Measurements from ENCODE around the gene SCEL. TPM values are rescaled to one million over a fixed set of nuclear protein-coding genes. Genes with fewer than 3 reads are reported as not detected.

Gene SCEL
- total RNA-seq, 4 donors from 2014 or later = not detected

DNA sequence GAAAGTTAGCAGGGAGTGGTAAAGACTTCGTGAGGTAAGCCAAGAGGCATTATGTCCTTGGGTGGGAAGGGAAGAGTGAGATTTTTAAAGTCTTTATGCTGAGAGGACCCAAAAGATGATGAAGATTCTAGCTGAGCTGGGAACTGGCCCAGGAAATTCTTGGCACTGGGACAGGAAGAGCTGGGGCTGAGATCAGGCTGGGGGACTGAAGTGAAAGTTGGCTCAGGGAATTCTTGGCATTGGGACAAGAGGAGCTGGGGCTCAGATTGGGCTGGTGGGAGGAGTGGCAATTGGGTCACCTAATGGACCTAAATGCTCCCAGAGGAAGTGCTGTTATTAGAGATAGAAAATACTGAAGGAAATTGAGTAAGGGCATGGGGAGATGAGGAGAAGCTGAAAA is 8.8 kb downstream of the SCEL start:
- Histone ChIP-seq H3K27ac (no peak overlapping the region), H3K36me3 (no peaks in the 10 kb centered on the region), H3K4me3 (no peak overlapping the region), H3K27me3 (no peaks in the 10 kb centered on the region), H3K9me3 (no peaks in the 10 kb centered on the region), H3K4me1 (peaks cover 0 to 5% of the 10 kb centered on the region in 2 donors)
- in situ Hi-C loops (cut with MboI; ENCODE audit: low sequenced_read_pairs in 4 of 4) (no loop called here), intact Hi-C loops (cut with DNase I; ENCODE audit: low total_unique reads) (no loop called here)
- DNase-seq (peak; percentile 7 to 40), ATAC-seq (peak; percentile 50 to 70)
- TF ChIP-seq, protein P1, sequence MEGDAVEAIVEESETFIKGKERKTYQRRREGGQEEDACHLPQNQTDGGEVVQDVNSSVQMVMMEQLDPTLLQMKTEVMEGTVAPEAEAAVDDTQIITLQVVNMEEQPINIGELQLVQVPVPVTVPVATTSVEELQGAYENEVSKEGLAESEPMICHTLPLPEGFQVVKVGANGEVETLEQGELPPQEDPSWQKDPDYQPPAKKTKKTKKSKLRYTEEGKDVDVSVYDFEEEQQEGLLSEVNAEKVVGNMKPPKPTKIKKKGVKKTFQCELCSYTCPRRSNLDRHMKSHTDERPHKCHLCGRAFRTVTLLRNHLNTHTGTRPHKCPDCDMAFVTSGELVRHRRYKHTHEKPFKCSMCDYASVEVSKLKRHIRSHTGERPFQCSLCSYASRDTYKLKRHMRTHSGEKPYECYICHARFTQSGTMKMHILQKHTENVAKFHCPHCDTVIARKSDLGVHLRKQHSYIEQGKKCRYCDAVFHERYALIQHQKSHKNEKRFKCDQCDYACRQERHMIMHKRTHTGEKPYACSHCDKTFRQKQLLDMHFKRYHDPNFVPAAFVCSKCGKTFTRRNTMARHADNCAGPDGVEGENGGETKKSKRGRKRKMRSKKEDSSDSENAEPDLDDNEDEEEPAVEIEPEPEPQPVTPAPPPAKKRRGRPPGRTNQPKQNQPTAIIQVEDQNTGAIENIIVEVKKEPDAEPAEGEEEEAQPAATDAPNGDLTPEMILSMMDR (IDR thresholded peaks at IDR 0.05 in 4 of 5, conservative IDR thresholded peaks at IDR 0.05 in 1 of 5) = no peak
- TF ChIP-seq POLR2A (IDR thresholded peaks at IDR 0.05) = no peak

DNA sequence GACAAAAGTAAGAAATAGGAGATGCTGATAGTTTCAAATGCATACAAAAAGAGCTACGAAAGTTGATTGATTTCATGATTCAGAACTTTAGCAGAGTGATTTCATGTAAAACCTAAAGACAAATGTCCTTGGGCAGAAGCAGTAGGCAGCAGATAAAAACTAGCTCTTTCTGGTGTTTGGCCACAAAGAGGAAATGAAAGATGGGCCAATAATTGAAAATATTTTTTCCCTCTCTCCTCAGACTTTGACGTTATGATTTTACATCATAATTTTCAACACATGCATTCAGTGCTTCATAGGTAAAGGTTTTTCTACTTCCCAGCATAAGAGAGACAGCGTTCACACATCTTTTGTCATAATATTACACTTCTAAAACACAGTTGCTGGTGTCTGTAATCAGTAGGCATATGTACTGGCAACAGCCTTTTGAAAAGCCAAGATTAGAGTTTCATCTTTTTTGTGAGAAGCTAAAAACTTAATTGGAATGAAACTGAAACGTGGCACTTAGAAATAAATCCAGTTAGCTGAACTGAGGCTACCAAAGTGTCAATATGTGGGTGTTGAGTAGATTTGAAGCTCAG is 9.3 kb downstream of the SCEL start:
- H3K27me3 ChIP-seq = no peaks in the 10 kb centered on the region
- no peaks in the 10 kb centered on the region for H3K9me3 ChIP-seq
- DNase-seq = no peak
- no peak overlapping the region for H3K4me3 ChIP-seq
- in situ Hi-C loops (cut with MboI; ENCODE audit: low sequenced_read_pairs in 4 of 4) (no loop called here), intact Hi-C loops (cut with DNase I; ENCODE audit: low total_unique reads) (no loop called here)
- no peak for ATAC-seq
- H3K4me1 ChIP-seq = peaks cover 0 to 5% of the 10 kb centered on the region in 2 donors
- no peak overlapping the region for H3K27ac ChIP-seq
- TF ChIP-seq, protein P1 (IDR thresholded peaks at IDR 0.05 in 4 of 5, conservative IDR thresholded peaks at IDR 0.05 in 1 of 5) = no peak
- H3K36me3 ChIP-seq = no peaks in the 10 kb centered on the region

DNA sequence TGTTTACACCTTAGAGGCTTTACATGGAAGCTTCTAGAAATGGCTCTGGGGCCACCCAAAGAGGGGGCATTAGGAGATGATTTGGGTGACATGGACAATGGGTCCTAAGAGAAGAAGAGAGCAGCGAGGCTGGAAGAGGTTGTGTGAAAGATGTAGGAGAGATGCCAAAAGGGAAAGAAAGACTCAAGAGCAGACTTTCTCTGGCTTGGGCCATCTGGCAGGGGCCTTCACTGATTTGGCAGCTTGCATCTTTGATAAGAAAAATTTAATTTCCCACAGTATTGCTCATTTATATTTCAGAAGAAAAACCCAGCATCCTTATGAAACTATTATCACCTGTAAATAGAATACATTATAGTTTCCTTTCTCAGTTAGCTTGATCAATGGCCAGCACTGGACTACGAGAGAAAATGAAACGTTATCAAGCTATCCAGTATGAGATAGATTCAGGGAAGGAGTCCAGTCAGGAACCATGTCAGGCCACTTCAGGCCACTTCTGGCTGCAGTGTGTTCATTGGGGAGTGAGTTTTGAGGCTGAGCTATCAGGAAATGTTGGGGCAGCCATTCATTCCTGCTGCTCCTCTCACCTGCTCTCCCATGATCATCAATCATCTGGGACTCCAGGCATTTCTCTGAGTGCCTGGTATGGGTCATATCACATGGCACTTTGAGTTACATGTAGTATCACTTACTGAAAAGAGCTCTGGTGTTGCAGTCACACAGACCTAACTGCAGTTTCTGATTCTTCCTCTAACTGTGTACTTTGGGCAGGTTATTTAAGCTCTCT is 10.3 kb downstream of the SCEL start:
- Histone ChIP-seq H3K27me3 (no peaks in the 10 kb centered on the region), H3K4me1 (peaks cover 0 to 5% of the 10 kb centered on the region in 2 donors), H3K9me3 (no peaks in the 10 kb centered on the region), H3K4me3 (no peak overlapping the region), H3K27ac (no peak overlapping the region), H3K36me3 (no peaks in the 10 kb centered on the region)
- TF ChIP-seq, protein P1 (IDR thresholded peaks at IDR 0.05 in 4 of 5, conservative IDR thresholded peaks at IDR 0.05 in 1 of 5) = no peak
- TF ChIP-seq POLR2A (IDR thresholded peaks at IDR 0.05) = no peak
- ATAC-seq (no peak), DNase-seq (no peak)
- in situ Hi-C loops (cut with MboI; ENCODE audit: low sequenced_read_pairs in 4 of 4) = no loop called here
- intact Hi-C loops (cut with DNase I; ENCODE audit: low total_unique reads) = no loop called here

DNA sequence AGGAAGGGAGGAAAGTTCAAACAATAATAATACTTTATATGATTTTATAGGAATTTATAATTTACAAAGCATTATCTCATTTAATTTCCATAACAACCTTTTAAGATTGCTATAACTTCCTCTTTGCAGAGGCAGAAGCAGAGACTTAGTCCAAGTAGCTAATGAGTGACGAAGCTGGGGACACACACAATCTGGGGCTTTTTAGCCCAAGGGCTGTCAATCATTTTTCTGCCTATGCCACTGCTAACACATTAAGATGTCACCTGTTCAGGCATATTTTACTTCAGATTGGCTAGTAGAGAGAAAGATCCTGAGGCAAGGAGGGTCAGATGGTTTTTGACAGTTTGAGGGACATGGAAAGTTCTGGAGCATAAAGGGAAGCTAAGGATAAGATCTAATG is 12.6 kb downstream of the SCEL start:
- Histone ChIP-seq H3K4me1 (peaks cover 0 to 5% of the 10 kb centered on the region in 2 donors), H3K4me3 (no peak overlapping the region), H3K27me3 (no peaks in the 10 kb centered on the region), H3K27ac (no peak overlapping the region), H3K9me3 (no peaks in the 10 kb centered on the region), H3K36me3 (no peaks in the 10 kb centered on the region)
- intact Hi-C loops (cut with DNase I; ENCODE audit: low total_unique reads) = no loop called here
- no peak for DNase-seq
- in situ Hi-C loops (cut with MboI; ENCODE audit: low sequenced_read_pairs in 4 of 4) = no loop called here
- no peak for ATAC-seq
- TF ChIP-seq, protein P1 (IDR thresholded peaks at IDR 0.05 in 4 of 5, conservative IDR thresholded peaks at IDR 0.05 in 1 of 5) = no peak
- no peak for TF ChIP-seq POLR2A (IDR thresholded peaks at IDR 0.05)

All from gastrocnemius medialis (tissue), 4 donors.